Hepatic stellate cell (primary cell): Measurements from ENCODE around the gene PWWP3B.
"Not testable (repeated sequence)": the region's sequence is repeated elsewhere in the genome, so short reads cannot be mapped to it uniquely, and the experiment has no call there.

Experiments
- DNase-seq: peaks from one replicate; pipeline ENCODE4 v3.0.0; 2011; ENCODE audit warnings: low spot score

PWWP3B gene

GRCh38 chrX:106168107-106168506 lies at the start of gene PWWP3B:
TSS of gene PWWP3B (plus strand) at chrX:106168305. CDS start at chrX:106205433, 37,128 bp downstream.
- DNase-seq = no peak

GRCh38 chrX:106139048-106139447 lies 29.1 kb upstream of the PWWP3B start:
- no peak for DNase-seq

- no peak for DNase-seq
Measured at GRCh38 chrX:106144755-106145639, 23.1 kb upstream of the PWWP3B start.

GRCh38 chrX:106150701-106151100 lies 17.4 kb upstream of the PWWP3B start:
- DNase-seq = no peak

- DNase-seq = no peak
Measured at GRCh38 chrX:106159861-106160282, 8.2 kb upstream of the PWWP3B start.

- no peak for DNase-seq
Measured at GRCh38 chrX:106170318-106170717, 2.2 kb downstream of the PWWP3B start.

- no peak for DNase-seq
Measured at GRCh38 chrX:106171293-106171820, 3.3 kb downstream of the PWWP3B start.

GRCh38 chrX:106177106-106177981 lies 9.2 kb downstream of the PWWP3B start:
- DNase-seq = no peak

- no peak for DNase-seq
Measured at GRCh38 chrX:106177982-106178321, 9.8 kb downstream of the PWWP3B start.

GRCh38 chrX:106178826-106179225 lies 10.7 kb downstream of the PWWP3B start:
- DNase-seq = no peak

GRCh38 chrX:106183685-106184084 lies 15.6 kb downstream of the PWWP3B start:
- not testable (repeated sequence) for DNase-seq

GRCh38 chrX:106201502-106202178 lies 33.5 kb downstream of the PWWP3B start:
- no peak for DNase-seq

- DNase-seq = no peak
Measured at GRCh38 chrX:106203315-106203714, 35.2 kb downstream of the PWWP3B start.

GRCh38 chrX:106208154-106208553 lies 40.0 kb downstream of the PWWP3B start:
- DNase-seq = no peak
